H1 (cell line): ENCODE measurements around the gene PKD1L1. TPM values are rescaled to one million over a fixed set of nuclear protein-coding genes. Genes with fewer than 3 reads are reported as not detected.

ENCODE experiments used
- CTCF ChIA-PET: fragments of 300-600 bp; sonication (Branson Sonifier 250); formaldehyde crosslinking; loops from one replicate; lab custom pipeline; 2021; ENCODE audit not compliant: partially characterized antibody; lab: Charles Lee
- POLR2A ChIA-PET: fragments of 300-600 bp; sonication (Branson Sonifier 250); formaldehyde crosslinking; loops from one replicate; lab custom pipeline; 2021; ENCODE audit warnings: inconsistent platforms; ENCODE audit not compliant: partially characterized antibody; lab: Charles Lee
- DNase-seq, 2 experiments: peaks; one replicate each; pipeline versions ENCODE4 v3.0.0 to v3.0.0-alpha.2; 2010 to 2022; ENCODE audit warnings: low spot score in 2 of 2, low read depth in 1 of 2, mixed read lengths in 1 of 2
- FAIRE-seq: peaks from 2 replicates; lab custom pipeline; 2011; peaks lifted over from hg19 to GRCh38; lab: Jason Lieb, UNC
- H2AFZ ChIP-seq: 2 replicates; pipeline ENCODE4 v1.8.1; 2012; ENCODE audit warnings: low read length, inconsistent platforms
- H2AK5ac ChIP-seq: 2 replicates; pipeline ENCODE4 v1.6.1; 2013; ENCODE audit warnings: low read depth, low read length
- H2BK120ac ChIP-seq: replicated peaks from 2 replicates; pipeline ENCODE3; 2013; ENCODE audit warnings: low read depth, low read length, inconsistent platforms
- H2BK12ac ChIP-seq: 2 replicates; pipeline ENCODE4 v1.6.1; 2013; ENCODE audit warnings: low read depth, low read length
- H2BK15ac ChIP-seq: 2 replicates; pipeline ENCODE4 v1.6.1; 2013; ENCODE audit warnings: low read length
- H2BK20ac ChIP-seq: 2 replicates; pipeline ENCODE4 v1.6.1; 2013; ENCODE audit warnings: low read length
- H2BK5ac ChIP-seq: 2 replicates; pipeline ENCODE4 v1.6.1; 2013; ENCODE audit warnings: low read depth, low read length
- H3K14ac ChIP-seq: 2 replicates; pipeline ENCODE4 v1.6.1; 2013; ENCODE audit warnings: inconsistent platforms; ENCODE audit not compliant: insufficient read length
- H3K18ac ChIP-seq: 2 replicates; pipeline ENCODE4 v1.6.1; 2013; ENCODE audit warnings: low read length; ENCODE audit errors: extremely low read depth
- H3K23ac ChIP-seq: 2 replicates; pipeline ENCODE4 v1.6.1; 2013; ENCODE audit warnings: inconsistent platforms; ENCODE audit not compliant: insufficient read length
- H3K23me2 ChIP-seq: 2 replicates; pipeline ENCODE4 v1.6.1; 2013; ENCODE audit warnings: low read depth, low read length
- H3K27ac ChIP-seq: 2 replicates; pipeline ENCODE4 v1.6.1; 2011; ENCODE audit warnings: low read depth, low read length, inconsistent platforms
- H3K27me3 ChIP-seq, 4 experiments: replicated peaks in 1 of 4; 1 replicate in 1 of 4; 2 replicates in 3 of 4; pipeline versions ENCODE4 v1.6.1 to v1.8.1; 2011 to 2013; ENCODE audit warnings: low read length in 3 of 4, mild to moderate bottlenecking in 3 of 4, inconsistent platforms in 2 of 4, mixed read lengths in 2 of 4, moderate library complexity in 1 of 4; ENCODE audit not compliant: control insufficient read depth in 3 of 4, insufficient read depth in 3 of 4; ENCODE audit errors: extremely low read depth in 1 of 4
- H3K36me3 ChIP-seq, 4 experiments: 2 replicates each; pipeline versions ENCODE4 v1.6.1 to v1.8.1; 2011 to 2013; ENCODE audit warnings: mild to moderate bottlenecking in 4 of 4, low read length in 3 of 4, moderate library complexity in 2 of 4, control low read depth in 1 of 4, inconsistent platforms in 1 of 4; ENCODE audit not compliant: insufficient read depth in 4 of 4, control insufficient read depth in 2 of 4
- H3K4ac ChIP-seq: replicated peaks from 2 replicates; pipeline ENCODE3; 2013; ENCODE audit warnings: low read length, low read depth, mixed read lengths, inconsistent platforms; ENCODE audit not compliant: insufficient read length
- H3K4me1 ChIP-seq, 4 experiments: replicated peaks in 1 of 4; 1 replicate in 1 of 4; 2 replicates in 3 of 4; pipeline versions ENCODE4 v1.6.1 to v1.8.1; 2011 to 2013; ENCODE audit warnings: low read length in 3 of 4, inconsistent platforms in 2 of 4, mixed read lengths in 1 of 4; ENCODE audit not compliant: insufficient read depth in 4 of 4, control insufficient read depth in 3 of 4
- H3K4me2 ChIP-seq, 2 experiments: 2 replicates each; pipeline versions ENCODE4 v1.6.1 to v1.8.1; 2011 to 2013; ENCODE audit warnings: low read depth in 2 of 2, low read length in 2 of 2, control low read depth in 1 of 2, inconsistent platforms in 1 of 2, mild to moderate bottlenecking in 1 of 2; ENCODE audit not compliant: insufficient read depth in 1 of 2
- H3K4me3 ChIP-seq, 4 experiments: fragments of 200-600, 300-600 bp in 1 of 4; sonication (generic), shearing (Covaris generic), sonication (Bioruptor Twin) in 1 of 4; 2 replicates each; pipeline versions ENCODE4 v1.5.1 to v1.8.1; 2011 to 2016; ENCODE audit warnings: low read length in 4 of 4, low read depth in 3 of 4, control low read depth in 2 of 4, inconsistent platforms in 2 of 4, mild to moderate bottlenecking in 2 of 4, mixed read lengths in 1 of 4, moderate library complexity in 1 of 4; ENCODE audit not compliant: insufficient read depth in 2 of 4; ENCODE audit errors: extremely low read depth in 1 of 4
- H3K56ac ChIP-seq: replicated peaks from 2 replicates; pipeline ENCODE3; 2013; ENCODE audit warnings: low read depth, mild to moderate bottlenecking, mixed read lengths, low read length, inconsistent platforms; ENCODE audit not compliant: insufficient read length
- H3K79me1 ChIP-seq: 2 replicates; pipeline ENCODE4 v1.6.1; 2013; ENCODE audit warnings: low read depth, low read length, control low read depth
- H3K79me2 ChIP-seq, 2 experiments: 2 replicates each; pipeline versions ENCODE4 v1.6.1 to v1.8.1; 2012 to 2013; ENCODE audit warnings: low read length in 2 of 2, mild to moderate bottlenecking in 2 of 2, inconsistent platforms in 1 of 2; ENCODE audit not compliant: insufficient read depth in 2 of 2, control insufficient read depth in 1 of 2
- H3K9ac ChIP-seq, 4 experiments: replicated peaks in 1 of 4; 1 replicate in 1 of 4; 2 replicates in 3 of 4; pipeline versions ENCODE4 v1.6.1 to v1.8.1; 2011 to 2013; ENCODE audit warnings: low read depth in 3 of 4, low read length in 3 of 4, control low read depth in 2 of 4, mild to moderate bottlenecking in 2 of 4, moderate library complexity in 2 of 4, inconsistent platforms in 1 of 4; ENCODE audit errors: extremely low read depth in 1 of 4
- H3K9me3 ChIP-seq, 2 experiments: 2 replicates each; pipeline versions ENCODE4 v1.6.1 to v1.8.1; 2012 to 2013; ENCODE audit warnings: mild to moderate bottlenecking in 2 of 2, moderate library complexity in 2 of 2, control low read depth in 1 of 2, inconsistent platforms in 1 of 2, low read depth in 1 of 2, low read length in 1 of 2, mixed read lengths in 1 of 2; ENCODE audit not compliant: insufficient read depth in 2 of 2
- H4K20me1 ChIP-seq, 2 experiments: replicated peaks in 1 of 2; 2 replicates each; pipeline versions ENCODE3 to v1.8.1; 2011 to 2013; ENCODE audit warnings: inconsistent platforms in 2 of 2, low read length in 2 of 2, mild to moderate bottlenecking in 1 of 2; ENCODE audit not compliant: insufficient read depth in 2 of 2, control insufficient read depth in 1 of 2
- H4K5ac ChIP-seq: 2 replicates; pipeline ENCODE4 v1.6.1; 2013; ENCODE audit warnings: low read length, low read depth, mixed read lengths, inconsistent platforms; ENCODE audit not compliant: insufficient read length
- H4K8ac ChIP-seq: 2 replicates; pipeline ENCODE4 v1.8.0; 2013; ENCODE audit warnings: mild to moderate bottlenecking, moderate library complexity, low read length, inconsistent platforms; ENCODE audit not compliant: insufficient read depth; ENCODE audit errors: extremely low read depth
- H4K91ac ChIP-seq: replicated peaks from 2 replicates; pipeline ENCODE3; 2013; ENCODE audit warnings: low read length, mixed read lengths, inconsistent platforms; ENCODE audit not compliant: insufficient read length
- ZNF274 ChIP-seq: IDR thresholded peaks from 2 replicates; pipeline ENCODE4 v1.7.0; 2012; ENCODE audit warnings: low read length, borderline replicate concordance; ENCODE audit errors: extremely low read depth
- polyA plus RNA-seq, 7 experiments: library from polyadenylated mRNA; depleted of rRNA in 3 of 7; stranded (reverse) in 5 of 7; unstranded in 2 of 7; fragments of >200 nt in 5 of 7; fragments of 200-250 nt in 2 of 7; gene quantifications; 1 replicate in 5 of 7; 2 replicates in 1 of 7; 4 replicates in 1 of 7; pipeline versions ENCODE4 v1.2.1 to v1.2.3, GENCODE V29; 2011 to 2013; ENCODE audit warnings: missing spikeins in 2 of 7, mixed read lengths in 2 of 7
- total RNA-seq: library from RNA; stranded (reverse); fragmentation: NEBNext Ultra II Directional; extraction: Animal tissue kit (Norgen Biotek cat#: 25700); gene quantifications from 2 replicates; pipeline ENCODE4 v1.2.1, GENCODE V29; 2021

The PKD1L1 gene
- total and polyA plus RNA-seq, 2 of the 8 experiments (the other 6 are each of a cell fraction or from before 2014, with no cell fraction given), result 0.22 to 0.35 TPM

- H3K27ac ChIP-seq, result no peak overlapping the region
- no peak overlapping the region for H2BK12ac ChIP-seq
- no peak overlapping the region for H4K91ac ChIP-seq
- no peak overlapping the region for H3K18ac ChIP-seq
- FAIRE-seq (no peak), DNase-seq (no peak)
- no peak overlapping the region for H2AFZ ChIP-seq
- H3K9me3 ChIP-seq, result no peaks in the 10 kb centered on the region
- no peak overlapping the region for H3K23ac ChIP-seq
- no peaks in the 10 kb centered on the region for H3K27me3 ChIP-seq
- no peak overlapping the region for H2BK20ac ChIP-seq
- H3K4ac ChIP-seq, result no peak overlapping the region
- H3K9ac ChIP-seq, result no peak overlapping the region
- no peaks in the 10 kb centered on the region for H3K36me3 ChIP-seq
- no peak overlapping the region for H2BK5ac ChIP-seq
- H3K23me2 ChIP-seq, result no peaks in the 10 kb centered on the region
- no peak overlapping the region for H3K14ac ChIP-seq
- peaks cover 0 to 2% of the 10 kb centered on the region in 2 experiments for H4K20me1 ChIP-seq
- H3K79me2 ChIP-seq, result no peaks in the 10 kb centered on the region
- H4K8ac ChIP-seq, result no peak overlapping the region
- no peak overlapping the region for H4K5ac ChIP-seq
- no peak overlapping the region for H3K56ac ChIP-seq
- no peak overlapping the region for H2BK15ac ChIP-seq
- H2AK5ac ChIP-seq, result no peak overlapping the region
- no peak overlapping the region for H3K4me2 ChIP-seq
- H2BK120ac ChIP-seq, result no peak overlapping the region
- no peaks in the 10 kb centered on the region for H3K4me1 ChIP-seq
- CTCF ChIA-PET, result interaction anchor here (1.3 to 1.4 kb wide), 3 partner anchors 8 to 408 kb away, joined by 3 to 4 read pairs (median 4); no protein-coding TSS in a partner anchor
- POLR2A ChIA-PET, result no interaction called here
- H3K79me1 ChIP-seq, result no peaks in the 10 kb centered on the region
- no peak for TF ChIP-seq ZNF274
- TF ChIP-seq, all 59 proteins: peak for 0
- H3K4me3 ChIP-seq, result no peak overlapping the region
Measured at GRCh38 chr7:47844311-47844710, 104.0 kb downstream of the PKD1L1 start.
